ENCODE measurements around the gene NARF. TPM values are rescaled to one million over a fixed set of nuclear protein-coding genes. Genes with fewer than 3 reads are reported as not detected.

Gene NARF
- polyA plus RNA-seq, 1 experiment = 76.1 TPM

- H3K27me3 ChIP-seq (ENCODE audit: control insufficient read depth, insufficient read depth, low read length) = no peaks in the 10 kb centered on the region
- no peak for TF ChIP-seq CTCF (IDR thresholded peaks at IDR 0.05; ENCODE audit: low read depth, low read length)
- DNase-seq (ENCODE audit: low read depth, low spot score) = no peak
- no peak overlapping the region for H3K27ac ChIP-seq (ENCODE audit: low read depth, low read length)
- peaks cover 4% of the 10 kb centered on the region; the same call in 1 of the 2 replicates for H3K9me3 ChIP-seq (ENCODE audit: control insufficient read depth, insufficient read depth, low read length)
- CTCF ChIA-PET = no interaction called here
- no peak overlapping the region for H3K4me3 ChIP-seq (ENCODE audit: low read depth, low read length)
- POLR2A ChIA-PET = no interaction called here
These were observed 58.8 kb downstream of the NARF start for GRCh38 chr17:82517230-82517865.

GRCh38 chr17:82518826-82519810, 60.6 kb downstream of the NARF start, which contains the start of gene FOXK2:
FOXK2 (plus strand) TSS chr17:82519732; CDS start chr17:82519889, 157 bp downstream.
- Histone ChIP-seq H3K27me3 (ENCODE audit: control insufficient read depth, insufficient read depth, low read length) (no peaks in the 10 kb centered on the region), H3K9me3 (ENCODE audit: control insufficient read depth, insufficient read depth, low read length) (no peaks in the 10 kb centered on the region; the same call in 1 of the 2 replicates), H3K4me3 (ENCODE audit: low read depth, low read length) (peak within 1 kb of the TSS; percentile 68), H3K27ac (ENCODE audit: low read depth, low read length) (peak within 1 kb of the TSS; percentile 68)
- peak; percentile 89 for DNase-seq (ENCODE audit: low read depth, low spot score)
- POLR2A ChIA-PET = interaction anchor here (1.0 to 1.7 kb wide), 4 partner anchors 13 to 25 kb away, joined by 3 to 9 read pairs (median 6); no protein-coding TSS in a partner anchor
- CTCF ChIA-PET = interaction anchor here (1.2 kb wide), 1 partner anchor 36 kb away, joined by 4 read pairs; no protein-coding TSS in a partner anchor
- no peak for TF ChIP-seq CTCF (IDR thresholded peaks at IDR 0.05; ENCODE audit: low read depth, low read length)

- CTCF ChIA-PET = interaction anchor here (1.7 kb wide), 1 partner anchor 31 kb away, joined by 6 read pairs; no protein-coding TSS in a partner anchor
- Histone ChIP-seq H3K4me3 (ENCODE audit: low read depth, low read length) (peak overlapping the region; percentile 68), H3K9me3 (ENCODE audit: control insufficient read depth, insufficient read depth, low read length) (no peaks in the 10 kb centered on the region; the same call in 1 of the 2 replicates)
These were observed 61.7 kb downstream of the NARF start for GRCh38 chr17:82519971-82520903.

GRCh38 chr17:82524540-82524939, 66.0 kb downstream of the NARF start:
- no peak for DNase-seq (ENCODE audit: low read depth, low spot score)
- Histone ChIP-seq H3K27me3 (ENCODE audit: control insufficient read depth, insufficient read depth, low read length) (no peaks in the 10 kb centered on the region), H3K4me3 (ENCODE audit: low read depth, low read length) (no peak overlapping the region), H3K9me3 (ENCODE audit: control insufficient read depth, insufficient read depth, low read length) (no peaks in the 10 kb centered on the region; the same call in 1 of the 2 replicates), H3K27ac (ENCODE audit: low read depth, low read length) (no peak overlapping the region)
- ChIA-PET POLR2A (no interaction called here), CTCF (no interaction called here)
- TF ChIP-seq CTCF (IDR thresholded peaks at IDR 0.05; ENCODE audit: low read depth, low read length) = no peak

More at GRCh38 chr17:82519971-82520903, 61.7 kb downstream of the NARF start:
- Histone ChIP-seq H3K27ac (ENCODE audit: low read depth, low read length) (no peak overlapping the region), H3K27me3 (ENCODE audit: control insufficient read depth, insufficient read depth, low read length) (no peaks in the 10 kb centered on the region)
- no peak for DNase-seq (ENCODE audit: low read depth, low spot score)
- POLR2A ChIA-PET = interaction anchor here (0.5 to 1.7 kb wide), 5 partner anchors 12 to 78 kb away, joined by 3 to 9 read pairs (median 6); no protein-coding TSS in a partner anchor
- no peak for TF ChIP-seq CTCF (IDR thresholded peaks at IDR 0.05; ENCODE audit: low read depth, low read length)
